ENCODE data around the gene BICD1. TPM values are rescaled to one million over a fixed set of nuclear protein-coding genes. Genes with fewer than 3 reads are reported as not detected.
"Not testable (repeated sequence)": the region's sequence is repeated elsewhere in the genome, so short reads cannot be mapped to it uniquely, and the experiment has no call there.

Gene BICD1
- total RNA-seq, 4 donors from 2014 or later: 0.70 to 7.8 (median 2.8) TPM

- no peak overlapping the region for H3K27ac ChIP-seq
- DNase-seq: no peak
- H3K9me3 ChIP-seq: no peaks in the 10 kb centered on the region
- no peaks in the 10 kb centered on the region for H3K27me3 ChIP-seq
- H3K36me3 ChIP-seq: no peaks in the 10 kb centered on the region
- no peak overlapping the region for H3K4me3 ChIP-seq
- TF ChIP-seq CTCF (IDR thresholded peaks at IDR 0.05): no peak
- no peak for TF ChIP-seq POLR2A (IDR thresholded peaks at IDR 0.05)
- no peaks in the 10 kb centered on the region for H3K4me1 ChIP-seq
- intact Hi-C loops (cut with DNase I): no loop called here
- 67 to 94% methylated on average over 1 of the region's 1 CpG for WGBS, 2 donors
Observed at GRCh38 chr12:32223941-32224340, 117.3 kb downstream of the BICD1 start.

- TF ChIP-seq CTCF (IDR thresholded peaks at IDR 0.05) (no peak), POLR2A (IDR thresholded peaks at IDR 0.05) (no peak)
- H3K9me3 ChIP-seq: no peaks in the 10 kb centered on the region
- no peaks in the 10 kb centered on the region for H3K4me1 ChIP-seq
- 63 to 100% methylated on average over 3 to 4 of the region's 5 CpGs for WGBS, 2 donors
- H3K36me3 ChIP-seq: no peaks in the 10 kb centered on the region
- no peak for DNase-seq
- H3K4me3 ChIP-seq: no peak overlapping the region
- H3K27ac ChIP-seq: no peak overlapping the region
- intact Hi-C loops (cut with DNase I): no loop called here
- H3K27me3 ChIP-seq: no peaks in the 10 kb centered on the region
Observed at GRCh38 chr12:32226768-32227167, 120.1 kb downstream of the BICD1 start.

- WGBS, 2 donors: 83 to 84% methylated on average over 4 of the region's 4 CpGs
- DNase-seq: no peak
- Histone ChIP-seq H3K9me3 (no peaks in the 10 kb centered on the region), H3K27me3 (no peaks in the 10 kb centered on the region), H3K4me1 (no peaks in the 10 kb centered on the region), H3K4me3 (no peak overlapping the region), H3K27ac (no peak overlapping the region), H3K36me3 (no peaks in the 10 kb centered on the region)
- TF ChIP-seq CTCF (IDR thresholded peaks at IDR 0.05): no peak
- no peak for TF ChIP-seq POLR2A (IDR thresholded peaks at IDR 0.05)
- intact Hi-C loops (cut with DNase I): no loop called here
Observed at GRCh38 chr12:32229971-32230612, 123.4 kb downstream of the BICD1 start.

GRCh38 chr12:32230613-32230993 lies 124.0 kb downstream of the BICD1 start:
- no peak overlapping the region for H3K4me3 ChIP-seq
- no peaks in the 10 kb centered on the region for H3K27me3 ChIP-seq
- H3K36me3 ChIP-seq: no peaks in the 10 kb centered on the region
- H3K27ac ChIP-seq: no peak overlapping the region
- DNase-seq: no peak
- no peaks in the 10 kb centered on the region for H3K4me1 ChIP-seq
- WGBS, 2 donors: 84 to 88% methylated on average over 3 of the region's 3 CpGs
- intact Hi-C loops (cut with DNase I): no loop called here
- TF ChIP-seq CTCF (IDR thresholded peaks at IDR 0.05): no peak
- no peak for TF ChIP-seq POLR2A (IDR thresholded peaks at IDR 0.05)
- H3K9me3 ChIP-seq: no peaks in the 10 kb centered on the region

GRCh38 chr12:32231361-32231760 lies 124.7 kb downstream of the BICD1 start:
- H3K27me3 ChIP-seq; H3K27ac ChIP-seq; intact Hi-C loops (cut with DNase I); H3K4me3 ChIP-seq; H3K9me3 ChIP-seq; DNase-seq; H3K4me1 ChIP-seq; H3K36me3 ChIP-seq: not testable (repeated sequence)
- 91 to 93% methylated on average over 2 of the region's 2 CpGs for WGBS, 2 donors

GRCh38 chr12:32233568-32233967 lies 126.9 kb downstream of the BICD1 start:
- H3K9me3 ChIP-seq: peaks cover 0 to 7% (median 7%) of the 10 kb centered on the region in 3 donors
- no peak overlapping the region for H3K27ac ChIP-seq
- intact Hi-C loops (cut with DNase I): no loop called here
- H3K27me3 ChIP-seq: no peaks in the 10 kb centered on the region
- H3K4me1 ChIP-seq: no peaks in the 10 kb centered on the region
- 59 to 89% methylated on average over 3 of the region's 3 CpGs for WGBS, 2 donors
- H3K36me3 ChIP-seq: no peaks in the 10 kb centered on the region
- DNase-seq: no peak
- H3K4me3 ChIP-seq: no peak overlapping the region
- TF ChIP-seq CTCF (IDR thresholded peaks at IDR 0.05) (no peak), POLR2A (IDR thresholded peaks at IDR 0.05) (no peak)

Data from esophagus squamous epithelium (tissue), 5 donors.